ENCODE data around the gene SLC35B1. TPM values are rescaled to one million over a fixed set of nuclear protein-coding genes. Genes with fewer than 3 reads are reported as not detected.

Gene SLC35B1
- polyA plus RNA-seq, 2 donors, result 25.0 to 42.2 TPM

Other genes with a start within 250 kb of the SLC35B1 start
- gene NGFR, start 212.7 kb downstream of the SLC35B1 start, polyA plus RNA-seq, result 1 to 10 TPM; 2.0 to 5.6 TPM
- 1 to 10 TPM in 1 of 2 donors, under 1 TPM in 1; 0.69 to 2.2 TPM for gene NXPH3, start 132.1 kb downstream of the SLC35B1 start, polyA plus RNA-seq
- 10 to 100 TPM; 15.1 to 22.6 TPM for gene SPOP, start 29.9 kb downstream of the SLC35B1 start, polyA plus RNA-seq
- gene FAM117A, start 56.2 kb upstream of the SLC35B1 start, polyA plus RNA-seq, result 1 to 10 TPM; 4.8 to 5.9 TPM
- gene KAT7, start 80.7 kb upstream of the SLC35B1 start, polyA plus RNA-seq, result 10 to 100 TPM in 1 of 2 donors, 1 to 10 TPM in 1; 5.7 to 11.8 TPM
- gene TAC4, start 140.1 kb upstream of the SLC35B1 start, polyA plus RNA-seq, result not detected

Measured in esophagus (tissue), 2 donors.